SK-N-SH treated with all-trans-retinoic acid at 6 μM for 48 hours (cell line): Measurements from ENCODE around the gene BEGAIN.

Experiments
- ATAC-seq: fragments of 200-7000 bp; cut with Tn5 transposase; 3 replicates; pipeline ENCODE4 v1.9.1; 2020; ENCODE audit warnings: mild to moderate bottlenecking, moderate library complexity
- ARNTL ChIP-seq: fragments of 450-650 bp; formaldehyde crosslinking; IDR thresholded peaks from 2 replicates; pipeline ENCODE4 v1.5.0; 2020; ENCODE audit warnings: low read depth, mild to moderate bottlenecking, moderate library complexity, borderline replicate concordance
- BACH2 ChIP-seq: fragments of 250-450 bp; sonication (Bioruptor Pico); IDR thresholded peaks from 2 replicates; pipeline ENCODE4 v1.9.0; 2021; ENCODE audit warnings: mild to moderate bottlenecking, borderline replicate concordance
- CREB5 ChIP-seq: fragments of 250-450 bp; sonication (Bioruptor Pico); IDR thresholded peaks from 2 replicates; pipeline ENCODE4 v1.5.1; 2020; ENCODE audit warnings: low read depth, mild to moderate bottlenecking, moderate library complexity
- CSDC2 ChIP-seq: fragments of 250-450 bp; sonication (Bioruptor Pico); IDR thresholded peaks from 2 replicates; pipeline ENCODE4 v1.5.0; 2020; ENCODE audit warnings: mild to moderate bottlenecking, moderate library complexity
- ESRRG ChIP-seq: fragments of 250-450 bp; sonication (Bioruptor Pico); IDR thresholded peaks from 2 replicates; pipeline ENCODE4 v1.6.1; 2021; ENCODE audit warnings: mild to moderate bottlenecking
- GLIS3 ChIP-seq: fragments of 250-450 bp; sonication (Bioruptor Pico); IDR thresholded peaks from 2 replicates; pipeline ENCODE4 v1.5.0; 2020; ENCODE audit warnings: mild to moderate bottlenecking, moderate library complexity
- ISL1 ChIP-seq: fragments of 250-450 bp; sonication (Bioruptor Pico); IDR thresholded peaks from 2 replicates; pipeline ENCODE4 v2.1.2; 2022; ENCODE audit warnings: mild to moderate bottlenecking, moderate library complexity
- OSR1 ChIP-seq: fragments of 250-450 bp; sonication (Bioruptor Pico); IDR thresholded peaks from 2 replicates; pipeline ENCODE4 v1.8.0; 2022; ENCODE audit warnings: moderate library complexity, mild to moderate bottlenecking, inconsistent platforms
- POU6F1 ChIP-seq: fragments of 250-450 bp; sonication (Bioruptor Pico); IDR thresholded peaks from 2 replicates; pipeline ENCODE4 v1.8.0; 2021; ENCODE audit warnings: low read depth, mild to moderate bottlenecking, moderate library complexity, borderline replicate concordance
- PPARA ChIP-seq: fragments of 250-450 bp; sonication (Bioruptor Pico); IDR thresholded peaks from 2 replicates; pipeline ENCODE4 v1.5.0; 2020; ENCODE audit warnings: mild to moderate bottlenecking, borderline replicate concordance
- RARB ChIP-seq: fragments of 250-450 bp; sonication (Bioruptor Pico); IDR thresholded peaks from 2 replicates; pipeline ENCODE4 v1.8.0; 2021; ENCODE audit warnings: mild to moderate bottlenecking, moderate library complexity
- SNAI2 ChIP-seq: fragments of 250-450 bp; sonication (Bioruptor Pico); IDR thresholded peaks from 2 replicates; pipeline ENCODE4 v1.5.0; 2020; ENCODE audit warnings: mild to moderate bottlenecking, moderate library complexity
- TCF4 ChIP-seq: fragments of 250-450 bp; sonication (Bioruptor Pico); IDR thresholded peaks from 2 replicates; pipeline ENCODE4 v1.8.0; 2021; ENCODE audit warnings: mild to moderate bottlenecking, moderate library complexity, borderline replicate concordance
- TOX ChIP-seq: fragments of 250-450 bp; sonication (Bioruptor Pico); IDR thresholded peaks from 2 replicates; pipeline ENCODE4 v1.8.0; 2021; ENCODE audit warnings: mild to moderate bottlenecking, moderate library complexity, borderline replicate concordance
- TSHZ2 ChIP-seq: fragments of 250-450 bp; sonication (Bioruptor Pico); IDR thresholded peaks from 2 replicates; pipeline ENCODE4 v1.5.0; 2020; ENCODE audit warnings: mild to moderate bottlenecking, moderate library complexity
- ZC3H10 ChIP-seq: fragments of 250-450 bp; sonication (Bioruptor Pico); IDR thresholded peaks from 2 replicates; pipeline ENCODE4 v1.5.1; 2021; ENCODE audit warnings: mild to moderate bottlenecking, moderate library complexity
- ZFP3 ChIP-seq: fragments of 250-450 bp; sonication (Bioruptor Pico); IDR thresholded peaks from 2 replicates; pipeline ENCODE4 v1.5.0; 2020; ENCODE audit warnings: mild to moderate bottlenecking, moderate library complexity
- ZNF565 ChIP-seq: fragments of 450-650 bp; formaldehyde crosslinking; conservative IDR thresholded peaks from 2 replicates; pipeline ENCODE4 v1.5.0; 2020; ENCODE audit warnings: low read depth, mild to moderate bottlenecking, moderate library complexity
- ZNF70 ChIP-seq: fragments of 450-650 bp; formaldehyde crosslinking; IDR thresholded peaks from 2 replicates; pipeline ENCODE4 v1.5.0; 2020; ENCODE audit warnings: mild to moderate bottlenecking, moderate library complexity
- ZNF8 ChIP-seq: fragments of 450-650 bp; formaldehyde crosslinking; IDR thresholded peaks from 2 replicates; pipeline ENCODE4 v1.5.0; 2020; ENCODE audit warnings: mild to moderate bottlenecking, moderate library complexity
- TF ChIP-seq, protein P1 (sequence below): fragments of 250-450 bp; sonication (Bioruptor Pico); IDR thresholded peaks from 2 replicates; pipeline ENCODE4 v1.5.1; 2021; ENCODE audit warnings: mild to moderate bottlenecking, moderate library complexity
- TF ChIP-seq, protein P2 (sequence below): fragments of 250-450 bp; sonication (Bioruptor Pico); IDR thresholded peaks from 2 replicates; pipeline ENCODE4 v1.8.0; 2020; ENCODE audit warnings: mild to moderate bottlenecking, moderate library complexity, borderline replicate concordance

Gene BEGAIN

DNA sequence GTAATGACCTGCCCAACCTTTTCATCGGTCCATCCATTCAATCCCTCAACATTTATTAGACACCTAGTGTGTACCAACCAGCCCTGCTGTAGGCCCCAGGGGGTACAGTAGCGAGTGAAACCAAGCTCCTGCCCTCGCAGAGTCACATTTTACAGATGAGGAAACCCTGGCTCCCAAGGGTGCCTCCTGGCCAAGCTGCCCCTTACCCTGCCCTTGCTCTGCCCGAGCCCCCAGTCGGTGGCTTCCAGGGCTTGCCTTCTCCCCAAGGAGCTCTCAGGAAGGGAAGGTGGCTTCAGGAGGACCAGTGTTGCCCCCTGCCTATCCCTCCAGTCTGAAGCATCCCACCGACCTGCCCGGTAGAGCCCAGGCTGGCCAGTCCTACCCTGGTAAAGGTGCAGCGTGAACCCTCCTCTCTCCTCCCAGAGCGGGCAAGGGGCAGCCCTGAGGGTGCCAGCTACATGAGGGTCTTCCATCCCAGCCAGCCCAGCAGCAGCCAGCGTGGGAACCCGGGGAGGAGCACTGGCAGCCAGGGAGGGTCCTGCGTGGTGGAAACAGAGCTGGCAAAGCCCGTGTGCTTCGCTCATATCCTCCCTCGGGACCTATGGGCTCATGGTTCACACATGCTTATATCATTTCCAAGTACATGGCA lies 670 bp upstream of the BEGAIN start:
- TF ChIP-seq POU6F1 (CRISPR knock-in tag) (no peak), ARNTL (no peak), ISL1 (no peak), ZNF8 (CRISPR knock-in tag) (no peak), BACH2 (CRISPR knock-in tag) (no peak), ZNF565 (CRISPR knock-in tag) (no peak), PPARA (no peak), ZNF70 (CRISPR knock-in tag) (no peak), SNAI2 (CRISPR knock-in tag) (no peak), ZFP3 (CRISPR knock-in tag) (no peak), TOX (CRISPR knock-in tag) (no peak), CREB5 (CRISPR knock-in tag) (no peak), ZC3H10 (CRISPR knock-in tag) (no peak), OSR1 (CRISPR knock-in tag) (no peak)
- TF ChIP-seq, protein P1, sequence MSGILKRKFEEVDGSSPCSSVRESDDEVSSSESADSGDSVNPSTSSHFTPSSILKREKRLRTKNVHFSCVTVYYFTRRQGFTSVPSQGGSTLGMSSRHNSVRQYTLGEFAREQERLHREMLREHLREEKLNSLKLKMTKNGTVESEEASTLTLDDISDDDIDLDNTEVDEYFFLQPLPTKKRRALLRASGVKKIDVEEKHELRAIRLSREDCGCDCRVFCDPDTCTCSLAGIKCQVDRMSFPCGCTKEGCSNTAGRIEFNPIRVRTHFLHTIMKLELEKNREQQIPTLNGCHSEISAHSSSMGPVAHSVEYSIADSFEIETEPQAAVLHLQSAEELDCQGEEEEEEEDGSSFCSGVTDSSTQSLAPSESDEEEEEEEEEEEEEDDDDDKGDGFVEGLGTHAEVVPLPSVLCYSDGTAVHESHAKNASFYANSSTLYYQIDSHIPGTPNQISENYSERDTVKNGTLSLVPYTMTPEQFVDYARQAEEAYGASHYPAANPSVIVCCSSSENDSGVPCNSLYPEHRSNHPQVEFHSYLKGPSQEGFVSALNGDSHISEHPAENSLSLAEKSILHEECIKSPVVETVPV (CRISPR knock-in tag), result no peak
- TF ChIP-seq, protein P2, sequence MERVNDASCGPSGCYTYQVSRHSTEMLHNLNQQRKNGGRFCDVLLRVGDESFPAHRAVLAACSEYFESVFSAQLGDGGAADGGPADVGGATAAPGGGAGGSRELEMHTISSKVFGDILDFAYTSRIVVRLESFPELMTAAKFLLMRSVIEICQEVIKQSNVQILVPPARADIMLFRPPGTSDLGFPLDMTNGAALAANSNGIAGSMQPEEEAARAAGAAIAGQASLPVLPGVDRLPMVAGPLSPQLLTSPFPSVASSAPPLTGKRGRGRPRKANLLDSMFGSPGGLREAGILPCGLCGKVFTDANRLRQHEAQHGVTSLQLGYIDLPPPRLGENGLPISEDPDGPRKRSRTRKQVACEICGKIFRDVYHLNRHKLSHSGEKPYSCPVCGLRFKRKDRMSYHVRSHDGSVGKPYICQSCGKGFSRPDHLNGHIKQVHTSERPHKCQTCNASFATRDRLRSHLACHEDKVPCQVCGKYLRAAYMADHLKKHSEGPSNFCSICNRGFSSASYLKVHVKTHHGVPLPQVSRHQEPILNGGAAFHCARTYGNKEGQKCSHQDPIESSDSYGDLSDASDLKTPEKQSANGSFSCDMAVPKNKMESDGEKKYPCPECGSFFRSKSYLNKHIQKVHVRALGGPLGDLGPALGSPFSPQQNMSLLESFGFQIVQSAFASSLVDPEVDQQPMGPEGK (CRISPR knock-in tag), result no peak
- TF ChIP-seq, all 23 proteins: peak for 0
- ATAC-seq, result no peak

DNA sequence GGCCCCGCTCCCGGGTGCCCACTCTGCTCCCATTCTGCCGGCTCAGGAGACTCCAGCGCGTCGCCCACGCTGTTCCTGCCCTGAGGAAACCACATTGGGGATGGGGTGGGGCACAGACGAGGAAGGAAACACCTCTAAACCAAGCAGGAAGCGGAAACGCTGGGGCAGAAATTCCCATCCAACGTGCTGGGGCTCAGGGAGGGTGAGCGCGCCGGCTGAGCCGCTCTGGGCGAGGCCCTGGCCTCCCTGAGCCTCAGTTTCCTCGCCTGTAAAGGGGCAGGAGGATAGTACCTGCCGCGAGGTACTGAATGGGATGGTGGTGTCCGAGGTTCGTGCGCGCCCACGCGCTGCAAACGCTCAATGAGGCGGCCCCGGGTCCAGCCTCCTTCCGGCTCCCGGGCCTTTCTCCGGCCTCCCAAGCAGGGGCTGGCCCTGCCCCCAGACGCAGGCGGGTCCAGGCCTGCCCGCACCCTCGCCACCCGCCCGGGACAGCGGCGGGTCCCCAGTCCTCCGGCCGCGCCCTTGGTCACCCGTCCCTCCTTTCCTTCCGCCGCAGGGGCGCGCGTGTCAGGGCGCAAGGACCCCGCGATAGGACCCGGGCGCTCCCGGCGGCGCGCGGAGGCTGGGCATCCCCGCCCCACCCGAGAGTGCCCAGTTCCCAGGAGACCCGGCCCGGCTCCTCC lies 673 bp downstream of the BEGAIN start:
- ATAC-seq, result peak; percentile 75
- TF ChIP-seq CREB5 (CRISPR knock-in tag) (no peak), PPARA (no peak), ARNTL (no peak), RARB (CRISPR knock-in tag) (no peak), ZNF8 (CRISPR knock-in tag) (no peak)

GRCh38 chr14:100586153-100586402 lies 1.1 kb downstream of the BEGAIN start:
- ATAC-seq, result no peak
- TF ChIP-seq CSDC2 (CRISPR knock-in tag) (no peak), TCF4 (no peak), ZFP3 (CRISPR knock-in tag) (no peak), PPARA (no peak), ISL1 (no peak), ZNF8 (CRISPR knock-in tag) (no peak), POU6F1 (CRISPR knock-in tag) (no peak), GLIS3 (CRISPR knock-in tag) (no peak), ZNF70 (CRISPR knock-in tag) (no peak), BACH2 (CRISPR knock-in tag) (no peak), OSR1 (CRISPR knock-in tag) (no peak), ARNTL (no peak), TSHZ2 (CRISPR knock-in tag) (no peak), ESRRG (CRISPR knock-in tag) (no peak), SNAI2 (CRISPR knock-in tag) (no peak), ZC3H10 (CRISPR knock-in tag) (no peak), ZNF565 (CRISPR knock-in tag) (no peak)
- TF ChIP-seq, protein P2 (CRISPR knock-in tag), result no peak
